GM18909 (cell line): ENCODE measurements around the gene EIF4A3.
A peak's percentile ranks its signal among the peaks of the same experiment; 100 is the strongest.
"Not testable (repeated sequence)": the region's sequence is repeated elsewhere in the genome, so short reads cannot be mapped to it uniquely, and the experiment has no call there.

Source experiments
- ATAC-seq: cut with Tn5 transposase; IDR thresholded peaks from one replicate; pipeline ENCODE4 v1.9.1; 2021; ENCODE audit warnings: mild to moderate bottlenecking; ENCODE audit not compliant: unreplicated experiment, poor library complexity

Gene EIF4A3

GRCh38 chr17:80103449-80104085 is 43.4 kb downstream of the EIF4A3 start:
- no peak for ATAC-seq

- ATAC-seq: no peak
Measured at GRCh38 chr17:80102664-80103448, 44.1 kb downstream of the EIF4A3 start.

GRCh38 chr17:80101946-80102663 is 44.8 kb downstream of the EIF4A3 start:
- peak; percentile 6 for ATAC-seq

- ATAC-seq: peak; percentile 78
Measured at GRCh38 chr17:80101011-80101945, 45.6 kb downstream of the EIF4A3 start, which contains the start of gene GAA. Gene GAA, plus strand, starts transcription at chr17:80101581. Its CDS starts 3,006 bp downstream, at chr17:80104587.

- no peak for ATAC-seq
Measured at GRCh38 chr17:80100035-80100323, 46.9 kb downstream of the EIF4A3 start.

- ATAC-seq: no peak
Measured at GRCh38 chr17:80099291-80100034, 47.5 kb downstream of the EIF4A3 start.

- ATAC-seq: no peak
Measured at GRCh38 chr17:80097844-80098691, 48.9 kb downstream of the EIF4A3 start.

GRCh38 chr17:80097127-80097621 is 49.8 kb downstream of the EIF4A3 start:
- ATAC-seq: no peak

- no peak for ATAC-seq
Measured at GRCh38 chr17:80096561-80097021, 50.3 kb downstream of the EIF4A3 start.

GRCh38 chr17:80095844-80096475 is 51.0 kb downstream of the EIF4A3 start:
- no peak for ATAC-seq

- no peak for ATAC-seq
Measured at GRCh38 chr17:80095038-80095843, 51.7 kb downstream of the EIF4A3 start.

- no peak for ATAC-seq
Measured at GRCh38 chr17:80092959-80093358, 54.0 kb downstream of the EIF4A3 start.

GRCh38 chr17:80091376-80091775 is 55.6 kb downstream of the EIF4A3 start:
- ATAC-seq: no peak

- ATAC-seq: not testable (repeated sequence)
Measured at GRCh38 chr17:80090164-80090563, 56.8 kb downstream of the EIF4A3 start.

GRCh38 chr17:80089762-80090161 is 57.2 kb downstream of the EIF4A3 start:
- no peak for ATAC-seq

- ATAC-seq: no peak
Measured at GRCh38 chr17:80087346-80088265, 59.3 kb downstream of the EIF4A3 start.
